Measurements from ENCODE around the gene CALML4. TPM values are rescaled to one million over a fixed set of nuclear protein-coding genes. Genes with fewer than 3 reads are reported as not detected.

The CALML4 gene
- total RNA-seq, 1 donor from 2014 or later = 22.7 TPM

DNA sequence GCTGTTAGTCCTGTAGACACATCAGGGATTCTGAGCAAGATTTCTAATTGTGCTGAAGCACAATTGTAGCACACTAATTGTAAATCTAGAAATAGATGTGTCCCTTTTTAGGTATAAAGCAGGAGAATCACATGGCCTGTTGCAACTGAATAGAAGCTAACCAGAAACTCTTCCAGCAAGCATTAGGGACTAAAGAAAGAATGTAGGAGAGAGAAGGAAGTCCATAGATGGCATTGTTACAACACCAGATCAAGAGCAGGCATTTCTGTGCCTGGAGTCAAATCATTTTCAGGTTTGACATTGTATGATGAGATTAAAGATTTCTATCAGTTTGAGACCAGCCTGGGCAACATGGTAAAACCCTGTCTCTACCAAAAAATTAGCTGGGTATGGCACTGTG, 27.4 kb downstream of the CALML4 start:
- Mint-ChIP-seq H3K36me3 (peaks cover 26% of the 10 kb centered on the region), H3K27ac (no peak overlapping the region)
- peaks cover 17% of the 10 kb centered on the region for H3K36me3 ChIP-seq

DNA sequence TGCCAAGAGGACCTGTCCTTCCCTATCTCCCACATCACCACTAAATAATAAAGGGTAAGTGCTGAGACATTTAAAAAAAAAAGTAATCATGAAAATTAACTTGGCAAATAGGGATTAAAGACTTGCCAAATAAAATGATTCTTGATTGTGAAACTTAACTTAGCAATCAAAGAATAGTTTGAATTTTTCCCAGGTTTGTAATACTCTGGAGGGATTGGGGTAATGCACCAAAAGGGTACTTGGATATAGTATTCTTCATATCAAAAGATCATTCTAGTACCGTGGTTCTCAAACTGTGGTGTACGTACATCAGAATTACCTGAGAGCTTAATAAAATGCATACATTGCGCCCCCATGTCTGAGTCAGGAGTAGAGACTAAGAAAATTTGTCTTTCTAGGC, 28.5 kb downstream of the CALML4 start:
- H3K27me3 ChIP-seq = no peaks in the 10 kb centered on the region
- H3K36me3 Mint-ChIP-seq = peaks cover 23% of the 10 kb centered on the region
- no peaks in the 10 kb centered on the region for H4K20me1 ChIP-seq (ENCODE audit: low read depth)
- no peaks in the 10 kb centered on the region for H3K27me3 Mint-ChIP-seq (ENCODE audit: insufficient read depth, low read depth)
- H3K27ac ChIP-seq = no peak overlapping the region
- no peaks in the 10 kb centered on the region for H3K9me3 ChIP-seq (ENCODE audit: low read depth)
- H3K9me3 Mint-ChIP-seq = no peaks in the 10 kb centered on the region
- no peak overlapping the region for H2AFZ ChIP-seq (replicated peaks)
- no peaks in the 10 kb centered on the region for H3K79me2 ChIP-seq (ENCODE audit: low read depth)
- TF ChIP-seq, protein P1, sequence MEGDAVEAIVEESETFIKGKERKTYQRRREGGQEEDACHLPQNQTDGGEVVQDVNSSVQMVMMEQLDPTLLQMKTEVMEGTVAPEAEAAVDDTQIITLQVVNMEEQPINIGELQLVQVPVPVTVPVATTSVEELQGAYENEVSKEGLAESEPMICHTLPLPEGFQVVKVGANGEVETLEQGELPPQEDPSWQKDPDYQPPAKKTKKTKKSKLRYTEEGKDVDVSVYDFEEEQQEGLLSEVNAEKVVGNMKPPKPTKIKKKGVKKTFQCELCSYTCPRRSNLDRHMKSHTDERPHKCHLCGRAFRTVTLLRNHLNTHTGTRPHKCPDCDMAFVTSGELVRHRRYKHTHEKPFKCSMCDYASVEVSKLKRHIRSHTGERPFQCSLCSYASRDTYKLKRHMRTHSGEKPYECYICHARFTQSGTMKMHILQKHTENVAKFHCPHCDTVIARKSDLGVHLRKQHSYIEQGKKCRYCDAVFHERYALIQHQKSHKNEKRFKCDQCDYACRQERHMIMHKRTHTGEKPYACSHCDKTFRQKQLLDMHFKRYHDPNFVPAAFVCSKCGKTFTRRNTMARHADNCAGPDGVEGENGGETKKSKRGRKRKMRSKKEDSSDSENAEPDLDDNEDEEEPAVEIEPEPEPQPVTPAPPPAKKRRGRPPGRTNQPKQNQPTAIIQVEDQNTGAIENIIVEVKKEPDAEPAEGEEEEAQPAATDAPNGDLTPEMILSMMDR (IDR thresholded peaks at IDR 0.05) = no peak
- TF ChIP-seq EZH2 (IDR thresholded peaks at IDR 0.05) (no peak), EZH2phosphoT487 (IDR thresholded peaks at IDR 0.05) (no peak)
- no peak overlapping the region for H3K4me3 ChIP-seq
- DNase-seq (ENCODE audit: low spot score) = no peak
- H3K27ac Mint-ChIP-seq = no peak overlapping the region
- H3K9ac ChIP-seq = no peak overlapping the region
- H3K4me3 Mint-ChIP-seq = no peak overlapping the region
- no peaks in the 10 kb centered on the region for H3F3A ChIP-seq (ENCODE audit: low read depth)
- H3K4me1 ChIP-seq = no peaks in the 10 kb centered on the region
- H3K4me2 ChIP-seq = no peak overlapping the region
- H3K4me1 Mint-ChIP-seq = no peaks in the 10 kb centered on the region
- H3K36me3 ChIP-seq = peaks cover 17% of the 10 kb centered on the region

More for the DNA sequence above, 27.4 kb downstream of the CALML4 start:
- H2AFZ ChIP-seq (replicated peaks) = no peak overlapping the region
- H3K79me2 ChIP-seq (ENCODE audit: low read depth) = no peaks in the 10 kb centered on the region
- H3K9me3 ChIP-seq (ENCODE audit: low read depth) = no peaks in the 10 kb centered on the region
- Mint-ChIP-seq H3K27me3 (ENCODE audit: insufficient read depth, low read depth) (peaks cover 4% of the 10 kb centered on the region), H3K4me3 (no peak overlapping the region), H3K4me1 (no peaks in the 10 kb centered on the region), H3K9me3 (no peaks in the 10 kb centered on the region)
- no peak overlapping the region for H3K4me2 ChIP-seq
- DNase-seq (ENCODE audit: low spot score) = no peak
- no peaks in the 10 kb centered on the region for H3K4me1 ChIP-seq
- H4K20me1 ChIP-seq (ENCODE audit: low read depth) = no peaks in the 10 kb centered on the region
- no peak overlapping the region for H3K9ac ChIP-seq
- no peak overlapping the region for H3K27ac ChIP-seq
- no peak overlapping the region for H3K4me3 ChIP-seq
- no peak for TF ChIP-seq EZH2 (IDR thresholded peaks at IDR 0.05)
- TF ChIP-seq, protein P1 (IDR thresholded peaks at IDR 0.05) = no peak
- no peaks in the 10 kb centered on the region for H3K27me3 ChIP-seq
- H3F3A ChIP-seq (ENCODE audit: low read depth) = no peaks in the 10 kb centered on the region

DNA sequence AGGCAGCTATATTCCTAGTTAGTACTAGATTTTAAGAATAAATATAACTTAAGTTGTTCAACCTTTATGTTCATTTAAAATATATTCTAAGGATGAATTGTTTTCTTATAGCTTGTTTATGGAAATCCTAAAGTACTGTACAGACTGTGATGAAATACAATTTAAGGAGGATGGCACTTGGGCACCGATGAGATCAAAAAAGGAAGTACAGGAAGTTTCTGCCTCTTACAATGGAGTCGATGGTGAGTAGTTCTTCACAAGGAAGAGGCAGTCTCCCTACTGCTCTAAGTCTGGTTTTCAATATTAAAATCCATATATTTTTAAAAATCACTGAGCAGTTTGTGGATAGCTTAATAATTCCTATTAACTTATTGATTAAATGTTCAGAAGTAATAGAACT, 29.6 kb downstream of the CALML4 start:
- Histone ChIP-seq H3K9me3 (ENCODE audit: low read depth) (no peaks in the 10 kb centered on the region), H3K79me2 (ENCODE audit: low read depth) (no peaks in the 10 kb centered on the region), H3K4me3 (no peak overlapping the region), H2AFZ (replicated peaks) (no peak overlapping the region), H3F3A (ENCODE audit: low read depth) (no peaks in the 10 kb centered on the region), H3K27me3 (no peaks in the 10 kb centered on the region), H3K4me1 (no peaks in the 10 kb centered on the region), H3K27ac (no peak overlapping the region), H3K4me2 (no peak overlapping the region), H3K36me3 (peaks cover 17% of the 10 kb centered on the region), H4K20me1 (ENCODE audit: low read depth) (no peaks in the 10 kb centered on the region), H3K9ac (no peak overlapping the region)
- no peak overlapping the region for H3K27ac Mint-ChIP-seq
- H3K4me1 Mint-ChIP-seq = no peaks in the 10 kb centered on the region
- TF ChIP-seq, protein P1 (IDR thresholded peaks at IDR 0.05) = no peak
- TF ChIP-seq EZH2 (IDR thresholded peaks at IDR 0.05) = no peak
- no peak for TF ChIP-seq EZH2phosphoT487 (IDR thresholded peaks at IDR 0.05)
- H3K9me3 Mint-ChIP-seq = no peaks in the 10 kb centered on the region
- H3K36me3 Mint-ChIP-seq = peaks cover 17% of the 10 kb centered on the region
- no peaks in the 10 kb centered on the region for H3K27me3 Mint-ChIP-seq (ENCODE audit: insufficient read depth, low read depth)
- DNase-seq (ENCODE audit: low spot score) = no peak
- H3K4me3 Mint-ChIP-seq = no peak overlapping the region

Measured in neural progenitor cell (in vitro differentiated cells).